Liver (tissue), 9 donors: Measurements from ENCODE around the gene ARMC7. TPM values are rescaled to one million over a fixed set of nuclear protein-coding genes. Genes with fewer than 3 reads are reported as not detected.

Source experiments
- DNase-seq: peaks from one replicate; pipeline ENCODE4 v3.0.0-alpha.2; 2017; ENCODE audit warnings: low spot score
- H3K27ac ChIP-seq, 2 donors: one replicate each; pipeline ENCODE4 v1.7.0; 2013; ENCODE audit warnings: inconsistent platforms in 2 of 2, low read length in 2 of 2, control low read depth in 1 of 2, low read depth in 1 of 2, mild to moderate bottlenecking in 1 of 2
- H3K27me3 ChIP-seq, 4 donors: one replicate each; pipeline versions ENCODE4 v1.6.1 to v1.7.0; 2013; ENCODE audit warnings: low read length in 3 of 4, inconsistent platforms in 1 of 4, mild to moderate bottlenecking in 1 of 4, moderate library complexity in 1 of 4; ENCODE audit not compliant: control insufficient read depth in 4 of 4, insufficient read depth in 4 of 4
- H3K36me3 ChIP-seq, 4 donors: one replicate each; pipeline versions ENCODE4 v1.6.1 to v1.7.0; 2013; ENCODE audit warnings: low read length in 3 of 4, mild to moderate bottlenecking in 3 of 4, low read depth in 1 of 4, moderate library complexity in 1 of 4; ENCODE audit not compliant: control insufficient read depth in 4 of 4, insufficient read depth in 3 of 4
- H3K4me1 ChIP-seq, 4 donors: one replicate each; pipeline versions ENCODE4 v1.6.1 to v1.7.0; 2013; ENCODE audit warnings: low read length in 3 of 4, mild to moderate bottlenecking in 3 of 4, moderate library complexity in 1 of 4; ENCODE audit not compliant: control insufficient read depth in 4 of 4, insufficient read depth in 4 of 4
- H3K4me3 ChIP-seq, 3 donors: one replicate each; pipeline versions ENCODE4 v1.6.1 to v1.7.0; 2013; ENCODE audit warnings: low read length in 3 of 3, control low read depth in 1 of 3, low read depth in 1 of 3, mild to moderate bottlenecking in 1 of 3
- H3K9ac ChIP-seq, 2 donors: one replicate each; pipeline ENCODE4 v1.7.0; 2013; ENCODE audit warnings: low read length in 2 of 2, mild to moderate bottlenecking in 2 of 2, moderate library complexity in 2 of 2, control low read depth in 1 of 2, low read depth in 1 of 2
- H3K9me3 ChIP-seq, 4 donors: one replicate each; pipeline versions ENCODE4 v1.6.1 to v1.7.0; 2013; ENCODE audit warnings: low read length in 3 of 4; ENCODE audit not compliant: control insufficient read depth in 4 of 4
- EGR1 ChIP-seq, 2 donors: IDR thresholded peaks; 2 replicates each; pipeline ENCODE4 v1.6.1; 2016 to 2018; ENCODE audit warnings: antibody characterized with exemption in 2 of 2, low read depth in 2 of 2
- FOXA1 ChIP-seq: IDR thresholded peaks from 2 replicates; pipeline ENCODE4 v1.6.1; 2016; ENCODE audit warnings: antibody characterized with exemption
- FOXA2 ChIP-seq: IDR thresholded peaks from 2 replicates; pipeline ENCODE4 v1.6.1; 2016; ENCODE audit warnings: antibody characterized with exemption
- GABPA ChIP-seq, 2 donors: IDR thresholded peaks in 1 of 2; conservative IDR thresholded peaks in 1 of 2; 2 replicates each; pipeline ENCODE4 v1.6.1; 2016; ENCODE audit warnings: antibody characterized with exemption in 2 of 2, mild to moderate bottlenecking in 1 of 2, moderate library complexity in 1 of 2
- HNF4A ChIP-seq, 2 donors: conservative IDR thresholded peaks; 2 replicates each; pipeline ENCODE4 v1.6.1; 2016; ENCODE audit warnings: antibody characterized with exemption in 2 of 2, mild to moderate bottlenecking in 2 of 2
- HNF4G ChIP-seq: IDR thresholded peaks from 2 replicates; pipeline ENCODE4 v1.6.1; 2016; ENCODE audit warnings: antibody characterized with exemption
- JUND ChIP-seq, 2 donors: IDR thresholded peaks; 2 replicates each; pipeline ENCODE4 v1.6.1; 2016; ENCODE audit warnings: antibody characterized with exemption in 2 of 2
- MAX ChIP-seq: IDR thresholded peaks from 2 replicates; pipeline ENCODE4 v1.6.1; 2016; ENCODE audit warnings: antibody characterized with exemption
- NR2F2 ChIP-seq: IDR thresholded peaks from 2 replicates; pipeline ENCODE4 v1.6.1; 2016; ENCODE audit warnings: antibody characterized with exemption
- RAD21 ChIP-seq, 2 donors: IDR thresholded peaks; 2 replicates each; pipeline ENCODE4 v1.6.1; 2016; ENCODE audit warnings: antibody characterized with exemption in 2 of 2, mild to moderate bottlenecking in 2 of 2
- RXRA ChIP-seq, 2 donors: IDR thresholded peaks; 2 replicates each; pipeline ENCODE4 v1.6.1; 2017 to 2018; ENCODE audit warnings: antibody characterized with exemption in 2 of 2, mild to moderate bottlenecking in 1 of 2
- SP1 ChIP-seq: IDR thresholded peaks from 2 replicates; pipeline ENCODE4 v1.6.1; 2018; ENCODE audit warnings: antibody characterized with exemption, mild to moderate bottlenecking
- TAF1 ChIP-seq: conservative IDR thresholded peaks from 2 replicates; pipeline ENCODE4 v1.6.1; 2016; ENCODE audit warnings: antibody characterized with exemption, mild to moderate bottlenecking
- YY1 ChIP-seq: IDR thresholded peaks from 2 replicates; pipeline ENCODE4 v1.6.1; 2016; ENCODE audit warnings: antibody characterized with exemption, mild to moderate bottlenecking
- WGBS: extraction: QIAGEN DNeasy Blood & Tissue Kit; methylation state at CpG from one replicate; pipeline ENCODE4 v1.1.7; 2013; 5-methylcytosine and 5-hydroxymethylcytosine counted together
- polyA plus RNA-seq, 2 donors: library from polyadenylated mRNA; stranded (reverse) in 1 of 2; unstranded in 1 of 2; fragments of 200-250 nt in 1 of 2; fragments of >200 nt in 1 of 2; fragmentation: Nextera tagmentation in 1 of 2; extraction: Ambion mirVana in 1 of 2; gene quantifications; one replicate each; pipeline versions ENCODE4 v1.2.1 to v1.2.3, GENCODE V29; 2013 to 2015
- total RNA-seq, 2 donors: library from RNA; depleted of rRNA; stranded (reverse); fragments of >200 nt; gene quantifications; one replicate each; pipeline ENCODE4 v1.2.3, GENCODE V29; 2014
- TF ChIP-seq, protein P1 (sequence below): IDR thresholded peaks from 2 replicates; pipeline ENCODE4 v1.6.1; 2016; ENCODE audit warnings: antibody characterized with exemption, mild to moderate bottlenecking
- TF ChIP-seq, protein P2 (sequence below): fragments of 150-350 bp; IDR thresholded peaks from 2 replicates; pipeline ENCODE4 v1.5.1; 2017; ENCODE audit warnings: improper control_type of control experiment, low read depth, low read length; ENCODE audit not compliant: missing input control
- TF ChIP-seq, protein P3 (sequence below): IDR thresholded peaks from 2 replicates; pipeline ENCODE4 v1.6.1; 2016; ENCODE audit warnings: antibody characterized with exemption
- TF ChIP-seq, protein P4 (sequence below): IDR thresholded peaks from 2 replicates; pipeline ENCODE4 v1.6.1; 2016; ENCODE audit warnings: antibody characterized with exemption
- donor health status: healthy.
- donor health status: healthy.
- donor health status: healthy.
- donor health status: healthy.
- donor health status: healthy.

The ARMC7 gene
- total and polyA plus RNA-seq, 4 donors = 1.7 to 6.6 (median 3.7) TPM

DNA sequence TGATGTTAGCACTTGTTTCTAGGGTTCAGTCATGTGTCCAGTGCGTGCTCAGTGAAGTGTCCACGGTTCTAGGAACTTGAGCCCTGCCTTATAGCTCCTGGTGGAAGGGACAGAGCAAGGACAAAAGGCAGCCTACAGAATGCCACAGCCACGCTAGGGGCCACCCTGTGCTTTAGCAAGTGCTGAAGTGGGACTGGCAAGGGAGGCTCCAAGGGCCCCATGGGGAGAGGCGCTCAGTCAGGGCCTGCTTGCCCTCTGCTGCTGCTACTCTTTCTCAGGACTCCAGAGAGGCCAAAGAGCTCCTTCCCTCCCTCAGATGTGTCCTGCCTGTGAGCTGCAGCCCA, 15.0 kb downstream of the ARMC7 start:
- Histone ChIP-seq H3K9me3 (no peaks in the 10 kb centered on the region), H3K4me1 (peaks cover 0 to 2% (median 1%) of the 10 kb centered on the region in 4 donors), H3K4me3 (no peak overlapping the region), H3K27me3 (no peaks in the 10 kb centered on the region), H3K27ac (peak overlapping the region; percentile 25 to 48), H3K9ac (no peak overlapping the region), H3K36me3 (peaks cover 0 to 11% (median 4%) of the 10 kb centered on the region in 4 donors)
- WGBS = 89% methylated on average over 4 of the region's 4 CpGs
- no peak for DNase-seq
- no peak for TF ChIP-seq FOXA1
- TF ChIP-seq GABPA (IDR thresholded peaks at IDR 0.05 in 1 of 2, conservative IDR thresholded peaks at IDR 0.05 in 1 of 2) = no peak
- no peak for TF ChIP-seq TAF1
- no peak for TF ChIP-seq FOXA2
- no peak for TF ChIP-seq HNF4G
- TF ChIP-seq JUND (IDR thresholded peaks at IDR 0.05) = no peak
- TF ChIP-seq, protein P1, sequence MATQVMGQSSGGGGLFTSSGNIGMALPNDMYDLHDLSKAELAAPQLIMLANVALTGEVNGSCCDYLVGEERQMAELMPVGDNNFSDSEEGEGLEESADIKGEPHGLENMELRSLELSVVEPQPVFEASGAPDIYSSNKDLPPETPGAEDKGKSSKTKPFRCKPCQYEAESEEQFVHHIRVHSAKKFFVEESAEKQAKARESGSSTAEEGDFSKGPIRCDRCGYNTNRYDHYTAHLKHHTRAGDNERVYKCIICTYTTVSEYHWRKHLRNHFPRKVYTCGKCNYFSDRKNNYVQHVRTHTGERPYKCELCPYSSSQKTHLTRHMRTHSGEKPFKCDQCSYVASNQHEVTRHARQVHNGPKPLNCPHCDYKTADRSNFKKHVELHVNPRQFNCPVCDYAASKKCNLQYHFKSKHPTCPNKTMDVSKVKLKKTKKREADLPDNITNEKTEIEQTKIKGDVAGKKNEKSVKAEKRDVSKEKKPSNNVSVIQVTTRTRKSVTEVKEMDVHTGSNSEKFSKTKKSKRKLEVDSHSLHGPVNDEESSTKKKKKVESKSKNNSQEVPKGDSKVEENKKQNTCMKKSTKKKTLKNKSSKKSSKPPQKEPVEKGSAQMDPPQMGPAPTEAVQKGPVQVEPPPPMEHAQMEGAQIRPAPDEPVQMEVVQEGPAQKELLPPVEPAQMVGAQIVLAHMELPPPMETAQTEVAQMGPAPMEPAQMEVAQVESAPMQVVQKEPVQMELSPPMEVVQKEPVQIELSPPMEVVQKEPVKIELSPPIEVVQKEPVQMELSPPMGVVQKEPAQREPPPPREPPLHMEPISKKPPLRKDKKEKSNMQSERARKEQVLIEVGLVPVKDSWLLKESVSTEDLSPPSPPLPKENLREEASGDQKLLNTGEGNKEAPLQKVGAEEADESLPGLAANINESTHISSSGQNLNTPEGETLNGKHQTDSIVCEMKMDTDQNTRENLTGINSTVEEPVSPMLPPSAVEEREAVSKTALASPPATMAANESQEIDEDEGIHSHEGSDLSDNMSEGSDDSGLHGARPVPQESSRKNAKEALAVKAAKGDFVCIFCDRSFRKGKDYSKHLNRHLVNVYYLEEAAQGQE = no peak
- TF ChIP-seq, protein P2, sequence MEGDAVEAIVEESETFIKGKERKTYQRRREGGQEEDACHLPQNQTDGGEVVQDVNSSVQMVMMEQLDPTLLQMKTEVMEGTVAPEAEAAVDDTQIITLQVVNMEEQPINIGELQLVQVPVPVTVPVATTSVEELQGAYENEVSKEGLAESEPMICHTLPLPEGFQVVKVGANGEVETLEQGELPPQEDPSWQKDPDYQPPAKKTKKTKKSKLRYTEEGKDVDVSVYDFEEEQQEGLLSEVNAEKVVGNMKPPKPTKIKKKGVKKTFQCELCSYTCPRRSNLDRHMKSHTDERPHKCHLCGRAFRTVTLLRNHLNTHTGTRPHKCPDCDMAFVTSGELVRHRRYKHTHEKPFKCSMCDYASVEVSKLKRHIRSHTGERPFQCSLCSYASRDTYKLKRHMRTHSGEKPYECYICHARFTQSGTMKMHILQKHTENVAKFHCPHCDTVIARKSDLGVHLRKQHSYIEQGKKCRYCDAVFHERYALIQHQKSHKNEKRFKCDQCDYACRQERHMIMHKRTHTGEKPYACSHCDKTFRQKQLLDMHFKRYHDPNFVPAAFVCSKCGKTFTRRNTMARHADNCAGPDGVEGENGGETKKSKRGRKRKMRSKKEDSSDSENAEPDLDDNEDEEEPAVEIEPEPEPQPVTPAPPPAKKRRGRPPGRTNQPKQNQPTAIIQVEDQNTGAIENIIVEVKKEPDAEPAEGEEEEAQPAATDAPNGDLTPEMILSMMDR = no peak
- no peak for TF ChIP-seq SP1
- TF ChIP-seq, protein P3, sequence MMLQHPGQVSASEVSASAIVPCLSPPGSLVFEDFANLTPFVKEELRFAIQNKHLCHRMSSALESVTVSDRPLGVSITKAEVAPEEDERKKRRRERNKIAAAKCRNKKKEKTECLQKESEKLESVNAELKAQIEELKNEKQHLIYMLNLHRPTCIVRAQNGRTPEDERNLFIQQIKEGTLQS = no peak
- TF ChIP-seq NR2F2 = no peak
- TF ChIP-seq HNF4A (conservative IDR thresholded peaks at IDR 0.05) = no peak
- no peak for TF ChIP-seq EGR1 (IDR thresholded peaks at IDR 0.05; ENCODE audit: low read depth in 2 of 2)
- TF ChIP-seq YY1 = no peak
- TF ChIP-seq MAX = no peak
- TF ChIP-seq RAD21 (IDR thresholded peaks at IDR 0.05) = no peak

GRCh38 chr17:75125984-75126383, 16.2 kb downstream of the ARMC7 start:
- no peak for DNase-seq
- peaks cover 0 to 15% (median 4%) of the 10 kb centered on the region in 4 donors for H3K36me3 ChIP-seq
- no peak overlapping the region for H3K9ac ChIP-seq
- no peaks in the 10 kb centered on the region for H3K9me3 ChIP-seq
- H3K27me3 ChIP-seq = no peaks in the 10 kb centered on the region
- peaks cover 0 to 5% (median 2%) of the 10 kb centered on the region in 4 donors for H3K4me1 ChIP-seq
- H3K4me3 ChIP-seq = no peak overlapping the region
- WGBS = 71% methylated on average over 3 of the region's 3 CpGs
- H3K27ac ChIP-seq = peak overlapping the region in 1 of 2 donors; percentile 9
- TF ChIP-seq GABPA (IDR thresholded peaks at IDR 0.05 in 1 of 2, conservative IDR thresholded peaks at IDR 0.05 in 1 of 2) = no peak
- no peak for TF ChIP-seq TAF1
- TF ChIP-seq RXRA (IDR thresholded peaks at IDR 0.05) = no peak
- TF ChIP-seq JUND (IDR thresholded peaks at IDR 0.05) = no peak
- TF ChIP-seq, protein P4, sequence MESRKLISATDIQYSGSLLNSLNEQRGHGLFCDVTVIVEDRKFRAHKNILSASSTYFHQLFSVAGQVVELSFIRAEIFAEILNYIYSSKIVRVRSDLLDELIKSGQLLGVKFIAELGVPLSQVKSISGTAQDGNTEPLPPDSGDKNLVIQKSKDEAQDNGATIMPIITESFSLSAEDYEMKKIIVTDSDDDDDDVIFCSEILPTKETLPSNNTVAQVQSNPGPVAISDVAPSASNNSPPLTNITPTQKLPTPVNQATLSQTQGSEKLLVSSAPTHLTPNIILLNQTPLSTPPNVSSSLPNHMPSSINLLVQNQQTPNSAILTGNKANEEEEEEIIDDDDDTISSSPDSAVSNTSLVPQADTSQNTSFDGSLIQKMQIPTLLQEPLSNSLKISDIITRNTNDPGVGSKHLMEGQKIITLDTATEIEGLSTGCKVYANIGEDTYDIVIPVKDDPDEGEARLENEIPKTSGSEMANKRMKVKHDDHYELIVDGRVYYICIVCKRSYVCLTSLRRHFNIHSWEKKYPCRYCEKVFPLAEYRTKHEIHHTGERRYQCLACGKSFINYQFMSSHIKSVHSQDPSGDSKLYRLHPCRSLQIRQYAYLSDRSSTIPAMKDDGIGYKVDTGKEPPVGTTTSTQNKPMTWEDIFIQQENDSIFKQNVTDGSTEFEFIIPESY = no peak
- TF ChIP-seq FOXA2 = no peak
- no peak for TF ChIP-seq NR2F2
- TF ChIP-seq SP1 = no peak
- TF ChIP-seq RAD21 (IDR thresholded peaks at IDR 0.05) = no peak
- TF ChIP-seq, protein P2 = no peak
- no peak for TF ChIP-seq FOXA1
- TF ChIP-seq, protein P1 = no peak
- TF ChIP-seq, protein P3 = no peak
- no peak for TF ChIP-seq HNF4G
